Dedifferentiated amniotic fluid mesenchymal stem cell (primary cell): Measurements from ENCODE around the gene CFAP73.
"Not testable (repeated sequence)": the region's sequence is repeated elsewhere in the genome, so short reads cannot be mapped to it uniquely, and the experiment has no call there.

Experiments
- DNase-seq: peaks from one replicate; pipeline ENCODE4 v3.0.0-alpha.2; 2016; ENCODE audit errors: extremely low spot score

CFAP73 gene

DNA sequence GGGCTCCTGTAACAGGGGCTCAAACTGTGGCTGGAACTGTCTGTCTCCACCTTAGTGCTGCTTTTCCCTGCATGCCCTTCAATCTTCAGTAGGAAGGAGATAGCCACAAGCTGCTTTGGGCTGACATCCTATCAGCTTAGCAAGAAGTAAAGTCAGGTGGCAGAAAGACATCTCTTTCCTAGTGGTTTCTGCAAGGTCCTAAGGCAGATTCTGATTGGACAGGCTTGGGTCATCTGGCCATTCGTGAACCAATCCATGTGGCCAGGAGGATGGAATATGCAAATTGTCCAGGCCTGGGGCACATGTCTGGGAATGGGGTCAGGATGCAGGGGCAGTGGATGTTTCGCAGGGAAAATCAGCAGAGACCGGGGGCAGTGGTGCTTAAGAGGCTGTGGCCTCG lies 41.2 kb downstream of the CFAP73 start:
- DNase-seq, result no peak

DNA sequence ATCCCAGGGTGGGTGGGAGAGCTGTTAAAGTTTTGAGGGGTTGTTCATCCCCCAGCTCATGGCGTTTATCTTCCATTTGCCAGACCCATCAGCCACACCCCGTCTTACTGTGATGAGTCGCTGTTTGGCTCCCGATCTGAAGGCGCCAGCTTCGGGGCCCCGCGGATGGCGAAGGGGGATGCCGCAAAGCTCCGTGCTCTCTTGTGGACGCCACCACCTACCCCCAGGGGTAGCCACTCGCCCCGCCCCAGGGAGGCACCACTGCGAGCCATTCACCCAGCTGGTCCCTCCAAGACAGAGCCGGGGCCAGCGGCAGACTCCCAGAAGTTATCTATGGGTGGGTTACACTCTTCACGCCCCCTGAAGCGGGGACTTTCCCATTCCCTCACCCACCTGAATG lies 41.7 kb downstream of the CFAP73 start:
- DNase-seq, result no peak

DNA sequence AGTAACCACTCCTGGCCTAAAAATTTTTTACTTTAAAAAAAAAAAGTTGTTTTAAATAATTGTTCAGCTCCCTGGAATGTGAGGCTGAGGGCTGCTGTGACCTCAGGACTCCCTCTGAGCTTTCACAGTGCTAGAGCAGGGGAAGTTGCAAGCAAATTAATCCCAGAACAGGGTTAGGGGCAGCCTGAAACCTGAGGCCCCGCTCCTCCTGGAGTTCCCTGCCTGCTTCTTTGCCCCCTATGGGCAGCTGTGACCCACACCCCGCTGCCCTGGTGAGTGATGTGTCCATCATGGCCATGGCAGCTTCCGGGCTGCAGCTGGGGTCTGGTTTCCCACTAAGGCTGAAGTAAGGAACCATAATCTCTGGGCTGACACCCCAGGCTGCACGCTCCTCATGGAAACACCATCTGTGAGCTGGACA lies 45.5 kb downstream of the CFAP73 start:
- DNase-seq, result no peak

DNA sequence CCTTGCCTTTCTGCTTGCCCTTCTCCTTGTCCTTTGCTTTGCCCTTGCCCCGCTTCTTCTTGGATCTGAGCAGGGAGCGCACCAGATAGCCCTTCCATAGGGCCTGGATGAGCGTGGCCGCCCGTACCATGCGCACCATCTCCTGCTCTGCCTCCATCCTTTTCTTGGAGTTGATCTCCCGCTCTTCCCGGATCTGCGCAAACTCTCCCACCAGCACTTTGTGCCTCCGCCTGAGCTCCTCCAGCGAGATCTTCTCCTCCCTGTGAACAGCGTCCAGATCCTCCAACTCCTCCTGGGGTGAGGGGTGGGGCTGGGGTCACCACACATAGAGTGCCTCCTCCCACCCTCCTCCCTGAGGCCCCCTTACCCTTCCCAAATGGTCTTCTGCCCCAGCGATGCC lies 46.1 kb downstream of the CFAP73 start:
- no peak for DNase-seq

DNA sequence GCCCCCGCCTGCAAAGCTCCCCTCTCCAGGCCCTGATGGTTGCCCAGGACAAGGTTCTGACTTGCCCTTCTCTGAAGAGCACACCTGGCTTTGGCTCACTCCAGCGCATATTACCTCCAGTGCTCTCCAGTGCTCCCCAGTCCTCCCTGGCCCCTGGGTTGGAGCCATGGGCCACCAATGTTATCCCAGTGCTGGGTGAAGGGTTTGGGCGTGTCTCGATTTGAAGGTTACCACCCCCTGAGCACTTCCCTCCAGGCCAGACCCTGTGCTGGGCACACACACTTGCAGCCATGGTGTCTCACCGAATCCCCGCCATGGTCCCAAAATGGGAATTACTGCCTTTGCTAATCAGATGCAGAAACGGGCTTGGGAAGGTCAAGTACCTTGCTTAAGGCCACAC lies 47.1 kb downstream of the CFAP73 start:
- no peak for DNase-seq

DNA sequence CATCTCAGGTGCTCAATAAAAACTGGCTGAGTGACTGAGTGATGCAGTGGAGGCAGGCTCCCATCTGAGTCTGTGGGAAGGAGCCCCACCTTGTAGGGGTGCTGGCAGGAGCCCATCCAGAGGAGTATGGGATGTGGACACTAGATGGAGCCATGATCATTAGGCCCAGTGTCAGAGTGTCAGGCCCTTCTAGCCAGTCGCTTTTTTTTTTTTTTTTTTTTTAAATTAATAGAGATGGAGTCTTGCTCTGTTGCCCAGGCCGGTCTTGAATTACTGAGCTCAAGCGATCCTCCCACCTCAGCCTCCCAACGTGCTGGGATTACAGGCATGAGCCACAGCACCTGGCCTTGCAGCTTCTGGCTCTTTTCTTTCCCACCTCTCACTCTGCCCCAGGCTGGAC lies 47.5 kb downstream of the CFAP73 start:
- DNase-seq, result peak; percentile 51

DNA sequence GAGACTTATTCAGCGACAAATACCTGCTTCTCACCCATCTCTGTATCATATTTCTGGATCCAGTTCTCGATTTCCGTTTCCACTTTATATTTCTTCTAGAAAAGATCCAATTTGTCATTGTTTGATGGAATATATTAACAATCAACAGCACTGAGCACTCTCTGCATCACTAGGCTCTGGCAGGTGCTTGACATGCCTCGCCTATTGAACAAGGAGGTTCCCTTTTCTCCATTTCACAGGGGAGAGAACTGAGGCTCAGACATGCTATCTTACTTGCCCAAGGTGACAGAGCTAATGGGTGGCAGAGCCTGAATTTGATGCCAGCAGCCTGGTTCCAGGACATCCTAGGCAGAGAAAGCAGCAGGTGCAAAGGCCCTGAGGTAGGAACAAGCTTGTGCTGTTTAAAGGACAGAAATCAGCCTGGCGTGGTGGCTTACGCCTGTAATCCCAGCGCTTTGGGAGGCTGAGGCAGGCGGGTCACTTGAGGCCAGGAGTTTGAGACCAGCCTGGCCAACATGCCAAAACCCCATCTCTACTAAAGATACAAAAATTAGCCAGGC lies 48.1 kb downstream of the CFAP73 start:
- no peak for DNase-seq

DNA sequence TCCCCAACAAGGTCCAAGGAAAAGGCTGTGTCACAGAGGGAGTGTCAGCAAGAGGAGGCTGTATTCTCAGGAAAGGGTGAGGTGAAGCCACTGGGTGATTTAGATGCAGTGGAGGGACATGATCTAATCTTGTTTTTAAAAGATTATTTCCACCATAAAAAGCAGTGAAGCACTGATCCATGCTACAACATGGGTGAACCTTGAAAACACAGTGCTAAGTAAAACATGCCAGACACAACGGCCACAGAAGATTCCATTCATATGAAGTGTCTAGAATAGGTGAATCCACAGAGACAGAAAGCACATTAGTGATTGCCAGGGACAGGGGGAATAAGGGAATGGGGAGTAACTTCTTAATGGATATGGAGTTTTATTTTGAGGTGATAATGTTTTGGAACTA lies 48.8 kb downstream of the CFAP73 start:
- DNase-seq, result no peak

DNA sequence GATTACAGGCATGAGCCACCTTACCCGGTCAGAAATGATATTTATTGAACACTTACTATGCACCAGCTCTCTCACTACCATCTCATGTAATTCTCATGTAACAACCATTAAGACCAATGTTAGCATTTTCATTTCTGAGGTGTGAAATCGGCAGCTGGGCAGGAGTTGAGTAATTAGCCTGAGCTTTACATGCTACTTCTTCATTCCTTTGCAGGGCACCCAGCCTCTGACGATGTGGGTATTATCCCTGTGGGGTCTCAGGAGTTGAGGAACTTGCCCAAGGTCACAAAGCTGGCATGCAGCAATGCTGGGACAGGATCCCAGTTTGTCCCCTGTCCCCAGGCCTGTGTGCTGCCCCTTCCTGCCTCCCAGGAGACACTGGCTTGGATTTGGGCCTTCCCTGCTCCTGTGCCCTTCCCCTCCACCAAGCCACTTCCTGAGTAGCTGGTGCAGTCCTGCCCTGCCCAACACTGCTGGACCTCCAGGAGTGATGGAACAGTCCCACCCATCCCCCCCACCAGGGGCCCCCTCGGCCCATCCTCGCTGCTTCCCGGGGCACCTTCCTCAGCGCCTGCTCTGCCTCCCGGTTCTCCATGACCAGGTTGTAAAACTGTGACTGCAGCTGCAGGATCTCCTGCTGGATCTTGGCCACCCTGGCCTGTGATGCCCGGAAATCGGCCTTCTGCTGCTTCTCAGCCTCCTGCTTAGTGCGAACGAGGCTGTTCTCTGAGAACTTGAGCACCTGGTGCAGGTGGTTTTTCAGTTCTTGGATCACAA lies 50.7 kb downstream of the CFAP73 start:
- DNase-seq, result no peak

DNA sequence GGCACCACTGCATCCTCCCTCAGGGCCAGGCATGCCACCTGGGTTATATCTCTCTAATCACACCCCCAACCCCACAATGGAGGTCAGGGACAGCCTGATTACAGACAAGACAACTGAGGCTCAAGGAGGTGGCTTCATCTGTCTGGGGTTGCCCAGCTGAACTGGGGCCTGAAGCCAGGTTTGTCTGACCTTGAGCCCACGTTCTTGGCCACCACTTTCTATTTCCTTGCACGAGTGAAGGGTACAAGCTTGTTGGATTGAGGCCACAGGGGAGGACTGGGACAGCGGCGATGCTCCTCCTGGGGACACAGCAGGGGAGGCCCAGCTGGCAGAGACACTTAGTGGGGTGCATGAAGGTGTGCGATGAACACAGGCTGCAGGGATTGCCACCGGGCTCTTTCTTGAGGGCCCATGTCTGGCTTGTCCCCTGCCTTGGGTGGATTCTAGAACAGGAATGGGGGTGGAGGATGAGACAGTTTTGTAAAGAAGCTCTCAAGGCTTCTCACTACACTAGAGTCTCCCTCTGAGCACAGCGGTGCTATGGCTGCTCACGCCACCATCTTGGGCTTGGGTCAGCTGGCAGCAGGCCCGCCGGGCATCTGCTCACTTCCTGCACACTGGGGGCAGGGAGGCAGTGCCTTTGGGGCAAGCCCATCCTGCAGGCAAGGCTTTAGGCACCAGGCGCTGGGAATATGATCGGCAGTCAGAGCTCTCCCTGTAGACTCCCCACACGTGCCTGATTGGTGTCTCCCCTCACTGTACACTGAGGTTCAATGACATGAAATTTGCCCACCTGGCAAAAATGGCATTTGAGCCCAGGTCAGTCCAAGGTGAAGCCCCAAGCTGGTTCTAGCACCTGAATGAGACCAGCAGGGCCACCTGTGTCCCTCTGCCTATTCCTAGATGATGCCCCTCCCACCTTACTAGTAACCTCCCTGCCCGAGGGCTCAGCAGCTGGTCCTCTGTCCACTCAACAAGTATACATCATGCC lies 52.0 kb downstream of the CFAP73 start:
- DNase-seq, result no peak

DNA sequence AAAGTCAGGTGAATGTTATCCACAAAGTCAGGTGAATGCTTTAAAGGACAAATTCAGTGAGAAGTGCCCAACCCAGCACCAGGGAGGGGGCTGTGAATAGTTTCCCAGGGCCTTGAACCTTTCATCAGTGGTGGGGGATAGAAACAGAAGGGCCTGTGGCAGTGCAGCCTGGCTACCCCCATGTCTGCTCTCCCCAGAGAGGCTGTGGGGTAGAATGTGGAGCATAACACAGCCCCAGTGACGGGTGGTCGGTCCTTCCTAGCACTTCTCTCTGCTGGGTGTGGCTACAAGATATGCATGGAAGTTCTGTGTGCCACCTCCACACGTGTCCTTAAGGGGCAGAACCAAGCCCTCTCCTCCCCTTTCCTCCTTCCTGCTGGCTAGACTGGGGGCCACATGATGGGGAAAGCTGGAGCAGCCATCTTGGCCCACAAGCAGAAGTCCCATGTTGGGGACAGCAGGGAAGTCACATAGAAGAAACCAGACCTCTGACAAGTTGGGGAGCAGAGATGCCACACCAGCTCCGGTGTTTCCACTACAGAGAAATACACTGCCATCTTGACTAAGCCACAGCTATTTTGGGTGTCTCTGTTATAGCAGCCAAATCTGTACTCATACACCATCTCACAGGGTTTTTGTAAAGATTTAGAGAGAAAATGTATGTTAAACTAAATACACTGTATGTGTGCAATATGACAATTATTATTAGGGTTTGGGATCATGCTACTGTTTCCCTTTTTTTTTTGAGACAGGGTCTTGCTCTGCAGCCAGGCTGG lies 53.0 kb downstream of the CFAP73 start:
- no peak for DNase-seq

DNA sequence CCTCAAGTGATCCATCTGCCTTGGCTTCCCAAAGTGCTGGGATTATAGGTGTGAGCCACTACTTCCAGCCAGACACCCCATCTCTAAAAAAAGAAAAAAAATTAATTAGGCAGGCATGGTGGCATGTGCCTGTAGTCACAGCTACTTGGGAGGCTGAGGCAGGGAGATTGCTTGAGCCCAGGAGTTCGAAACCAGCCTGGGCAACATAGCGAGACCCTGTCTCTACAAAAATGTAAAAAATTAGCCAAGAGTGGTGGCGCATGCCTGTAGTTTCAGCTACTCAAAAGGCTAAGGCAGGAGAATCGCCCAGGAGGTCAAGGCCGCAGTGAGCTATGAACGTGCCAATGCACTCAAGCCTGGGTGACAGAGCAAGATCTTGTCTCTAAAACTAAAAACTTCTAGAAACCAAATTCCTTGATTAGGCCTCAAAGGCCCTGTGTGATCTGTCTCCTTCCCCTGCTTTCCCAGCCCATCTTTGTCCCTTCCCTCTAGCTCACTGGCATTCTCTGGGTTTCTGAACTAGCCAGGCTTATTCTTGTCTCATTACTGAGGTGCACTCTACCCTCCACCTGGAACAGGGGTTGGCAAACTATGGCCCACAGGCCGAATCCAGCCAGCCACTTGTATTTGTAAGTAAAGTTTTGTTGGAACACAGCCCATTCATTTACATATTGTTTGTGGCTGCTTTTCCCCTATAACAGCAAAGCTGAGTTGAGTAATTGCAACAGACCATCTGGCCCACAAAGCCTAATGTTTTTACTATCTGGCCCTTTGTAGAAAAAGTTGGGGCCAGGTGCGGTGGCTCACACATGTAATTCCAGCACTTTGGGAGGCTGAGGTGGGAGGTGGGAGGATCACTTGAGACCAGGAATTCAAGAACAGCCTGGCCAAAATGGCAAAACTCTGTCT lies 54.6 kb downstream of the CFAP73 start:
- DNase-seq, result no peak

DNA sequence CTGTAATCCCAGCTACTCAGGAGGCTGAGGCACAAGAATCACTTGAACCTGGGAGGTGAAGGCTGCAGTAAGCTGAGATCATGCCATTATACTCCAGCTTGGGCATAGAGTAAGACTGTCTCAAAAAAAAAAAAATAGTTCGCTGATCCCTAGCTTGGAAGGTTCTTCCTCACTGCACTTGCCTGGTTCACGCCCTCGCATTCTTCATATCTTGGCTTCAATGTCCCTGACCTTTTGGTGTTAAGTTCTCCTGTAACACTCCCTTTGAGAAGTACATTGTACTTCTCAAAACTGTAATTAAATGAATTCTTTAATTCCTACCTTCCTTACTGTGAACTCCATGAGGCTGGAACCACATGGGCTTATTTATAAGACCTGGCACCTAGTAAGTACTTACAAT lies 55.3 kb downstream of the CFAP73 start:
- no peak for DNase-seq

DNA sequence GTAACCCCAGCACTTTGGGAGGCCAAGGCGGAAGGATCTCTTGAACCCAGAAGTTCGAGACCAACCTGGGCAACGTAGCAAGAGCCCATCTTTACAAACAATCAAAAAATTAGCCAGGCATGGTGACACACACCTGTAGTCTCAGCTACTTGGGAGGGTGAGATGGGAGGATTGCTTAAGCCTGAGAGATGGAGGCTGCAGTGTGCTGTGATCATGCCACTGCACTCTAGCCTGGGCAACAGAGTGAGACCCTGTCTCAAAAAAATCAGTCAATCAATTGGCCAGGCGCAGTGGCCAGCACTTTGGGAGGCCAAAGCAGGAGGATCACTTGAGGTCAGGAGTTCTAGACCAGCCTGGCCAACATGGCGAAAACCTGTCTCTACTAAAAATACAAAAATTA lies 57.3 kb downstream of the CFAP73 start:
- not testable (repeated sequence) for DNase-seq

DNA sequence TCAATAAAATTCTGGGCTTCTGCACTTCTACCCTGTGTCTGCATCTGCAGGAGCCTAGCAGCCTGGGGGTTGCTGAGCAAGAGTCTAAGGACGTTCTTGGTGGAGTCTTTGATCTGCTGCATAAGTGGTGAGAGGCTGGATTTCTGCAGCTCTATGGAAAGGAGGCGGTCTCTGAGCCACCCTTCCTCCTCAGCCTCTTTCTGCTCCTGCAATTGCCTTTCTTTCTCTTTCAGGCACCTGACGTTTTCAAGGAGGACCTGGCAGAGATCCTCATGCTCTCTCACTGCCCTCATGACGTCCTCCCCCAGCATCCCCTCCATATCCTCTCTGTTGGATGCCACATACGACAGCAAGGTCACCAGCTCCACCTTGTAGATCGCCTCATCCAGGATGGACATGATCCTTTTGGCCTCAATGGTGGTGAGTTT lies 58.1 kb downstream of the CFAP73 start:
- DNase-seq, result no peak

DNA sequence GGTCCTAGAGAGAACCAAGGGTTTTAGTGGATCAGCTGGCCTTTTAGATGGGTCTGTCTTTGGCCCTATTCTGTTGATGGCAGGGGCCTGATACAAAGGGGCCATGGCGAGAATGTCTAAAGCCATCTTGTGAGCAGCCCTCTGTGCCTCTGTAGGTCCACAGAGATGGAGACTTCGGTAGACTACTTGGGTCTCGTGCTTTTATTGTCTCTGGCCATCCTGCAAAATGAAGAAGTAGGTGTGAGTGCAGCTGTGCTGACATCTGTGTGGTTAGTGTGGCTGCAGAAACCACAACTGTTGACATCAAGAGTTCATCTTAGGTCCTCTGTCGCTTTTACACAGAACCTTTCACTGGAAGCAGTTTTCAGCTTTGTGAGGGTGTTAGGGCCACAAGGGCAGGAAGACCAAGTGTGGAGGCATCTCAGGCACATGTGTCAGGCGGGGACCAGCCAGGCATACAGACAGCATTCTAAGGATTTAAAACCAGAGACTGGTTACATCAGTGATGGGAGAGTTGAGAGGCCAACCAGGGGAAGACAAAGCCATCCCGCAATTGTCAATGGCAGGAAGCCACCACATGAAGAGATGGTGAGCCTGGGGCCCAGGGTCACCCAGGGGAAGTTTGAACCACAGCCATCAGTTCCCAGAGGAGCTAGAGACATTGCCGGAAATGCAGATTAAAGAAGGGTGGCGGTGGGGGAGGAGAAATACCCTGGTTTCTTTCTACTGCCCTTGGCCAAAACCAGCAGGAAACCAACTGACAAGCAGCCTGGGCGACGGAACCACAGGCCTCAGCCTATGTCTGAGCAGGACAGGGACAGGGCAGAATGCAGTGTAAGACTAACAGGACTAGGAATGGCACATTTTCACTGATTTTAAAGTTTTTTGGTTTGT lies 58.8 kb downstream of the CFAP73 start:
- DNase-seq, result no peak
